KOPT-K1 (cell line): ENCODE results near the gene CARM1.

Source experiments
- H3K27ac ChIP-seq: fragments of 200-600 bp; sonication (generic); 2 replicates; pipeline ENCODE4 v1.5.1; 2016; ENCODE audit warnings: antibody characterized with exemption, mild to moderate bottlenecking, low read depth, low read length; ENCODE audit not compliant: poor library complexity, severe bottlenecking
- H3K36me3 ChIP-seq: fragments of 200-600 bp; sonication (generic); 2 replicates; pipeline ENCODE4 v1.5.1; 2017; ENCODE audit warnings: antibody characterized with exemption, mild to moderate bottlenecking, low read length, moderate library complexity; ENCODE audit not compliant: insufficient read depth
- H3K9me3 ChIP-seq: fragments of 200-600 bp; sonication (generic); 2 replicates; pipeline ENCODE4 v1.5.1; 2017; ENCODE audit warnings: antibody characterized with exemption, low read length, mild to moderate bottlenecking; ENCODE audit not compliant: insufficient read depth, poor library complexity, severe bottlenecking

The CARM1 gene

DNA sequence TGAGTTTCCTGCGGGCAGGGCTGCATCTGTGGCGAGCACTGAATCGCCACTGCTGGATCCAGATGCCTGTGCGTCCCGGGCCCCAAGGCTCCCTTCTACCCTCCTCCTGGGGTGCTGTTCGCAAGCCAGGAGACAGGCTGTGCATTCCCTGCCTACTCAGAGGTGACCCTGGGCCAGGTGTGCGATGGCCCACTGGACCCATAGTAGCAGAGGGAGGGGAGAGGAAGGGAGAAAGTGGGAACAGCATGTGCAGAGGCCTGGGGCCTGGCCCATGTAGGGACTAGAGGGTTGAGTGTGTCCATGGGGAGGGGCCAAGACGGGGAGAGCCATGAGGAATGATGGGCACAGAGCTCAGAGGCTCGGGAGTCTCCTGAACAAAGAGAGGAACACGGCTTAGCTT, 27.3 kb downstream of the CARM1 start:
- Histone ChIP-seq H3K36me3 (0 out of 2 replicates have a peak, but pooled peaks cover 5% of the 10 kb centered on the region), H3K27ac (no peak overlapping the region), H3K9me3 (peaks cover 9% of the 10 kb centered on the region)

GRCh38 chr19:10899151-10899653, 27.8 kb downstream of the CARM1 start:
- H3K27ac ChIP-seq = no peak overlapping the region
- H3K9me3 ChIP-seq = peaks cover 9% of the 10 kb centered on the region
- 0 out of 2 replicates have a peak, but pooled peaks cover 5% of the 10 kb centered on the region for H3K36me3 ChIP-seq

DNA sequence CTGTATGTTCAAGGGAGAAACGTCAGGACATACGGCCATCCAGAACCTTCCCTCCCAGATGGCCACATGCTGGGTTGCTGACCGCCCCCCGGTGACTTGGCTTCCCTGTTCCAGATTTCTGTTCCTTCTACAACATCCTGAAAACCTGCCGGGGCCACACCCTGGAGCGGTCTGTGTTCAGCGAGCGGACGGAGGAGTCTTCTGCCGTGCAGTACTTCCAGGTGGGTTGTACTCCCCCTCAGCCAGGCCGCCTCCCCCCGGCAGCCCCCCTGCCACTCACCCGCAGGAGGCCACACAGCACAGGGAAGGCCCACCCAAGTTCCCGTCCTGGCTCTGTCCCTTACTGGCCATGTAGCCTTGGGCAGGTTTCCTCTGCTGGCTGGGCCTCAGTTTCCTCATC, 36.6 kb downstream of the CARM1 start:
- peaks cover 51% of the 10 kb centered on the region for H3K36me3 ChIP-seq
- H3K9me3 ChIP-seq = peaks cover 3% of the 10 kb centered on the region
- H3K27ac ChIP-seq = no peak overlapping the region

- peaks cover 57% of the 10 kb centered on the region for H3K36me3 ChIP-seq
Observed at GRCh38 chr19:10908380-10908960, 37.1 kb downstream of the CARM1 start.

GRCh38 chr19:10911579-10912363, 40.4 kb downstream of the CARM1 start:
- H3K27ac ChIP-seq = no peak overlapping the region
- H3K36me3 ChIP-seq = peaks cover 72% of the 10 kb centered on the region
- no peaks in the 10 kb centered on the region for H3K9me3 ChIP-seq

More at GRCh38 chr19:10908380-10908960, 37.1 kb downstream of the CARM1 start:
- no peak overlapping the region for H3K27ac ChIP-seq
- H3K9me3 ChIP-seq = no peaks in the 10 kb centered on the region

DNA sequence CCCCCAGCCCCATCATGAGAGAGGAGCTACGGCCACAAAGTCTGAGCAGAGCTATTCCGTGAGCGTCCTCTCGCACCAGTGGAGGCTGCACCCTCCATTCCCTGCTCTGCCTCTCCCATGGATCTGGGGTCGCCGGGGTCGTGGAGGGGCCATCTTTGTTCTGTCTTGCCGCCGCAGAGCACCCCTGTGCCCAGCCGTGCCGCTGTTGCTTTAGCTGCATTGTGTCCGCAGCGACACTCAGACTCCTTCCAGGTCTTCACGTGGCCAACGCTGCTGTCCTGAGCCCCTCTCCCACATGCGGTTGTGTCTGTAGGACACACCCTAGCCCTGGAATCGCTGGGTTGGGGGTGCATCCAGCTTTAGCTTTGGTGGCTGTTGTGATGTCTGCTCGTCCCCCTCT, 41.3 kb downstream of the CARM1 start:
- Histone ChIP-seq H3K9me3 (no peaks in the 10 kb centered on the region), H3K27ac (no peak overlapping the region), H3K36me3 (peaks cover 68% of the 10 kb centered on the region)

DNA sequence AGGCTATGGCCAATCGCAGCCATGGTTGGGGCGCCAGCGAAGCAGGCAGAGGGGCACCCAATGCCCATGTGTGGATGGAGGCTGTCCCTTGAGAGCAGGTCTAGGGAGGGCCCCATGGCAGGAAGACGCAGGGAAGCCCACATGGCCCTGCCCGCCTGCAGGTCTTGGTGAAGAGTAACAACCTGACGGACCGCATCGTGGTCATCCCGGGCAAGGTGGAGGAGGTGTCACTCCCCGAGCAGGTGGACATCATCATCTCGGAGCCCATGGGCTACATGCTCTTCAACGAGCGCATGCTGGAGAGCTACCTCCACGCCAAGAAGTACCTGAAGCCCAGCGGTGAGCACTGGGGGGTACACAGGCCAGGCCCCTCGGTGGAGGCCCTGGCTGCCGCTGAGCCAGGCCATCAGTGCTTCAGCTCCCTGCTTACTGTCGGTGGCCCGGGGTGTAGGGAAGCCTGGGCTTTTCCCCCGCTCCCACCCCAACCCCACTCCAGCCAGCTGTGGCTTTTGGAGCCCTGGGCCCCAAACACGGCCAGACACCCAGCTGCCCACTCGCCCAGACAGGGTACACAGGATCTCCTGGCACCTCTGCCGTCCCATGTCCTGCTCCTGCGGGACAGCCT, 42.5 kb downstream of the CARM1 start:
- Histone ChIP-seq H3K9me3 (no peaks in the 10 kb centered on the region), H3K27ac (no peak overlapping the region), H3K36me3 (peaks cover 66% of the 10 kb centered on the region; the same call in 1 of the 2 replicates)

- H3K27ac ChIP-seq = no peak overlapping the region
- H3K36me3 ChIP-seq = peaks cover 68% of the 10 kb centered on the region
- H3K9me3 ChIP-seq = no peaks in the 10 kb centered on the region
Observed at GRCh38 chr19:10915130-10916091, 44.1 kb downstream of the CARM1 start.

- no peaks in the 10 kb centered on the region for H3K9me3 ChIP-seq
- peaks cover 71% of the 10 kb centered on the region for H3K36me3 ChIP-seq
- no peak overlapping the region for H3K27ac ChIP-seq
Observed at GRCh38 chr19:10916602-10917001, 45.2 kb downstream of the CARM1 start.

DNA sequence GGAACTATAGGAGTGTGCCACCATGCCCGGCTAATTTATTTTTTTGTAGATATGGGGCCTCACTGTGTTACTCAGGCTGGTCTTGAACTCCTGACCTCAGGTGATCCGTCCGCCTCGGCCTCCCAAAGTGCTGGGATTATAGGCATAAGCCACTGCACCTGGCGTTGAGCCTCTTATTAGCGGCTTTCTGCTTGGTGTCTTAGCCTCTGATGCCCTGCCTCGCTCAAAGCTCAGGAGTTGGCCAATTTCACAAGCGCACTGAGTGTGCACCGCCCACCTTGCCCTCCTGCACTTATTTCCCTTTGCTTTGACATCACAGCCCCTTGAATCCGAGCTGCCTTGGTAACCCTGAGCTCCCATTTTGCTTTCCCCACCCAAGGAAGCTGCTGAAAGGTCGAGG, 47.0 kb downstream of the CARM1 start:
- H3K27ac ChIP-seq = no peak overlapping the region
- H3K9me3 ChIP-seq = no peaks in the 10 kb centered on the region
- peaks cover 68% of the 10 kb centered on the region for H3K36me3 ChIP-seq

GRCh38 chr19:10919352-10920287, 48.3 kb downstream of the CARM1 start:
- Histone ChIP-seq H3K36me3 (peaks cover 69% of the 10 kb centered on the region), H3K9me3 (no peaks in the 10 kb centered on the region), H3K27ac (no peak overlapping the region)

DNA sequence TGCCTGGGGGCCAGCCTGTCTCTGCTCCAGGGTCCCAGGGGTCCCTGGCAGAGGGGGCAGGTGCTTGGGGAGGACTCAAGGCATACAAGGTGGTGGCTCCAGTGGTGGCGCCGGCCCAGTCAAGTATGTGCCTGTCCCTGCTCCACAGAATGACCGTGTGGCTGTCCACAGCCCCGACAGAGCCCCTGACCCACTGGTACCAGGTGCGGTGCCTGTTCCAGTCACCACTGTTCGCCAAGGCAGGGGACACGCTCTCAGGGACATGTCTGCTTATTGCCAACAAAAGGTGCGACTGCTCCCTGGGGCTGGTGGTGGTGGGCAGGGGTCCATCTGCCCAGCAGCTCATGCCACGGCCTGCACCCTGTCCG, 48.9 kb downstream of the CARM1 start:
- Histone ChIP-seq H3K36me3 (peaks cover 68% of the 10 kb centered on the region), H3K9me3 (no peaks in the 10 kb centered on the region), H3K27ac (no peak overlapping the region)

DNA sequence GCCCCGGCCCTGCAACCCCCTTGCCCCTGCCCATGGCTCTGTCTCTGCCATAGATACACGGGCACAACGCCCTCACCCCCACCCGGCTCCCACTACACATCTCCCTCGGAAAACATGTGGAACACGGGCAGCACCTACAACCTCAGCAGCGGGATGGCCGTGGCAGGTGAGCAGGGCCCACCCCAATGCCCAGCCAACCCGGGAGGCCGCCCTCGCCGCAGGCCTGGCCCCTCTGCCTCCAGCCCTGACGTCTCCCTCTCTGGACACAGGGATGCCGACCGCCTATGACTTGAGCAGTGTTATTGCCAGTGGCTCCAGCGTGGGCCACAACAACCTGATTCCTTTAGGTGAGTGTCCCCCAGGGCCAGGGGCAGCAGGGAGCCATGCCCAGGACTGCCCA, 49.4 kb downstream of the CARM1 start:
- no peak overlapping the region for H3K27ac ChIP-seq
- H3K36me3 ChIP-seq = peaks cover 71% of the 10 kb centered on the region

More for the DNA sequence above, 49.4 kb downstream of the CARM1 start:
- H3K9me3 ChIP-seq = no peaks in the 10 kb centered on the region
